Stimulated activated CD8-positive, alpha-beta memory T cell treated with anti-CD3 and anti-CD28 coated beads, Interleukin-15, amount 100 ng/mL, for 48 hours (primary cell): ENCODE measurements around the gene ZNF384.

Experiments used
- DNase-seq, 2 donors: peaks; one replicate each; pipeline ENCODE4 v3.0.0-alpha.2; 2020; ENCODE audit warnings: low read depth in 2 of 2

Gene ZNF384

GRCh38 chr12:6699259-6699988 lies 10.2 kb upstream of the ZNF384 start:
- DNase-seq: no peak

- DNase-seq: no peak
Measured at GRCh38 chr12:6698352-6699046, 9.3 kb upstream of the ZNF384 start.

DNA sequence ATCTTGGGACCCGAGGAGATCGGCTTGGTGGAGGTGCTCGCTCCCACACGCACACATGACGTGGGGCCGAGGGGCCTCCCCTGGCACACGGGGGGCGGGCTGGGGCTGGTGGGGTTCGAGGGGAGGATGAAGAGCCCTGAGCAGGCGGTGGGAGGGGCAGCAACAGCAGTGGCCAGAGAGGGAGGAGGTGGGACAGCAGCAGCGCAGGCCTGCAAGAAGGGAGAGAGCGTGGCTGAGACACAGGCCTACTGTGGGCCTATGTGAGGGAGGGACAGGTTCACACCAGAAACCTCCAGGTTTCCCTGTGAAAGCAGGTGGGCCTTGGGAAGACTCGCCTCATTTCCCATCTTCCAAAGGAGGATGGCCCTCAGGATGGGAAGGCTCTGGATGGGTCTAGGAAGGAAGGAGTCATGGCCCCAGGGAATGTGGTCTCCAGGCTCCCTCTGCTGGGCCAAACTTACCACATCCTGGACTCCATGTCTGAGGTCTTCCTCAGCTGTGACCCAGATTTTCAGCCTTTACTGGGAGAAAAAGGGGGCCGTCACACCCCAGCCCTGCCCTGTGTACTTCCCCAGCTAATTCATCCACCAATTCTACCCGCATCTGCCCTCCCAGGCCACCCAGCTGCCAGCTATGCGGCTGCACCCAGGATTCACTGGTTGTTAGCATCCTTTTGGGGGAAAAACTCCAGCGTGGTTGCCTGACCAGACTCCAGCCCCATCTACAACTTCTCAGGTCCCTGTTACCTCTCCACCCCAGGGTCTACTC lies 8.6 kb upstream of the ZNF384 start:
- no peak for DNase-seq

DNA sequence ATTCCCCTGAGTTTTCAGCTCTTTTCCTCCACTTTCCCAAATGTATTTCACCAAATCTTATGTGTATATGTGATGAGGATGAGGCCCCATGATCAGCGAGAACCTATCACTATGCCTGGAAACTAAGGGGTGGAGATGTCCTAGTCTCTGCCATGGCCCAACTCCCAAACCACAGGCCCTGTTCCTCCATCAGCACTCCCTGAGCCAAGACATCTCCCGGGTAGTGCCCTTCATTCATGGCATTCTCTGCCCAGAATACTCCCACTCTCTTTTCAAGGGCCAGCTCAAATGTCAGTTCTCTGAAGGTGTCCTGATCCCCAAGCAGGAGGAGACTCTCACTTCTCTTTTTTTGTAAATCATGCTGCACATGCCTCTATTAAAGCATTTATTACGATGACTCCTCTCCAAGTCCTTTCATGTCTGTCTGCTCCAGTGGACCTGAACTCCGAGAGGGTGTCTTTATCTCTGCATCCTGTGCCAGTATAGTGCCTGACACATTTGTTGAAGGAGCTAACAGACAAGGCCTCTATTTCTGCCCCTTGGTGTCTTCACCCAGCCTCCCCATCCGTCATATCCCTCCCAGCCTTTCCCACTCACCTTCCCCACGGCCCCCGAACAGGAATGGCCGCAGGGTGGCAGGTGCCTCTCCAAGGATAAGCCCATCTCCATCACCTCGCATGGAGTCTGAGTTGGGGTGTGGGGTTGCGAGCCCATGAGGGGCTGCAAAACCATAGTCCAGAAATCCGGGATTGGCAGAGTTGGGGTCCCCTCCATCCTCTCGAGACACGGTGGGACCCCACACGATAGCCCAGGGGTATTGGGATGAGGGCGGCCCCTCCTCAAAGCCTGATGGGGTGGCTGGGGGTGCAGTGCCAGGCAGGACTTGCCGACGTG lies 7.8 kb upstream of the ZNF384 start:
- DNase-seq: no peak

DNA sequence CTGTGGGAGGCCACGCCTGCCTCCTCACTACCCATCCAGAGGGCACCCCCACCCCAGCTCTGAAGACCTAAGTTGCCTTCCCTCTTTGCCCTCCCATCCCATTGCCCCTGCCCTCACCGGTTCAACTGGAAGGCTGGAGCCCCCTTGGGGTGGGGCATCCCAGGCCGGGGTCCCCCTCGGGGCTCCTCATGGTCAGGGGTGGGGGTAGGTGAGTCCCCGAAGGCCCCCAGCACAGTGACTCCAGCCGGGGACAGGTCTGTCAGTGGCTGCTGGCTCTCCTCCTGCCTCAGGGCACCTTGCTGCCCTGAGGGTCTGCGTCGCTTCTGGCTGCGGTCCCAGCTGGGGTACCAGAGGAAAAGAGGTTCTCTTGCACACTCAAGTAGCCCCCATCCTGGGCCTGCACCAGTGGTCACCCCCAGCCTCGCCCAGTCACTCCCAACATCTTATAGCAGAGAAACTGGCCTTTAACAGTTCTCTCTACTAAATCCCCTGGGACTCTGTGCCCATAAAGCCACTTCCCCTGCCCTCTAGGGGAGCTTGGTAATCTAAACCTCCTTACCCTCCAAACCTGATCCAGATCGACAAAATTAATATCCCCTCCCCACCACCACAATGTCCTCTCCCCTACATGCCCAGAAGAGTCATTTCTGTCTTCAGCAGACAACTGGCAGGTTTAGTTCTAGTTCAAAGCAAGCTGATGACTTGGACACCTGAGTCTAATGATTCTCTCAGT lies 6.3 kb upstream of the ZNF384 start:
- no peak for DNase-seq

GRCh38 chr12:6694701-6695100 lies 5.5 kb upstream of the ZNF384 start:
- DNase-seq: no peak

DNA sequence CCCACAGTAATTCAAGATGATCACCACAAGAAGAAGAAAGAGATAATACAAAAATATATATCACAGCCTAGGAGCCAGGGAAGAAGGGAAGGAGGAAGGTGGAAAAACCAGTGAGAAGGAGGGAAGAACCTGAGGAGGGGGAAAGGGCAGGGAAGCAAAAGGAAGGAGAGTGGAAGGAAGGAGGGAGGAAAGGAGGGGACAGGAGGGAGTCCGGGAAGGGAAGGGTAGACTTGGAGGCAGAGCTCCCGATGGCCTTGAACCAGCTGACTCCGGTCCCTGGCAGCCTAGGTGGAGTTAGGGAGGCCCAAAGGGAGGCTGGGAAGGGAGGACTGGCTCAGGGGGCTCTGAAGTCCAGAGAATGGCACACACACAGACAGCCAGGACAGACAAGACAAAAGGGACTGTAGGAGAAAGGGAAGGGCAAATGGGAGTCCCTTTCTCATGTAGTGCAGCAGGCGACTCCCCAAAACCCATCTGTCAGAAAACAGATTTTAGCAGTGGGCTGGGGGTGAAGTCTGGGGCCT lies 4.7 kb upstream of the ZNF384 start:
- no peak for DNase-seq

GRCh38 chr12:6692888-6693287 lies 3.7 kb upstream of the ZNF384 start:
- DNase-seq: no peak

GRCh38 chr12:6691473-6691872 lies 2.3 kb upstream of the ZNF384 start:
- no peak for DNase-seq

DNA sequence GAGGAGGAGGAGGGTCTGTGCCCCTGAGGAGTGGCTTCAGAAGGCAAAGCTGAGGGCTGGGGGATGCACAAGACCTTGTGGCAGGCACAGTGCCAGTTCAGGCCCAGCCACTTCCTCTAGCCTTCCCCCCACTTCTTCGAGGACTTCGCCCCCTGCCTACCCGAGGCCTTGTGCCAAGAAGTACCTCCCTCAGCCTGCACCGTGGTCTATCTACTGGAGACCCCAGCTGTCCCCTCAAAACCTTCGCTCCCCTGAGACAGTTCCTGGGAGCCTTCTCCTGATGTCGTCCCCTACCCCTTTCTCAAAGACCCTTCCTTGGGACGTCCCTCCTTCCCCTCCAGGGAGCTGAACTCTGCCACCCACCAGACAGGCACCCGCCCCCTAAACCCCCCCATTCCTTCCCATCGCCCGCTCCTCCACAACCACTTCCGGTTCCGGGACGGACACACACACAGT lies 604 bp downstream of the ZNF384 start:
- no peak for DNase-seq

DNA sequence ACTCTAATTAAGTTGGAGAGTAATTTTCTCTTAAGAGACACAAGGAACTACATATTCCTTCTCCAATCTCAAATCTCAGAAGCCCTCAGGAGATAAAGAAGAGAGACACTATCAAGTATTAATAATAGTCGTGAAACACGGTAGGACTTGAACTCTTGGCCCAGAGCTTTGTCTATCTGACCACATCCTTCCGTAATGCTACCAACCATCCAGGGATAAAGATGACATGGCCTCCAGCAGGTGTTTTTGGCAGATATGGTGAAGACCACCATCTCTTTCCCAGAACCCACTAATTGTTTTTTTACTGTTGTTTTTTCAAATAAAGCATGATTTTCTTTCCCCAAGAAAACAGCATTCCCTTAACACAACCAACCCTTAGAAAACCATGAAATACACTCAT lies 3.4 kb downstream of the ZNF384 start:
- DNase-seq: no peak

- DNase-seq: peak in 1 of 2 donors; percentile 17
Measured at GRCh38 chr12:6684609-6685008, 4.6 kb downstream of the ZNF384 start.

DNA sequence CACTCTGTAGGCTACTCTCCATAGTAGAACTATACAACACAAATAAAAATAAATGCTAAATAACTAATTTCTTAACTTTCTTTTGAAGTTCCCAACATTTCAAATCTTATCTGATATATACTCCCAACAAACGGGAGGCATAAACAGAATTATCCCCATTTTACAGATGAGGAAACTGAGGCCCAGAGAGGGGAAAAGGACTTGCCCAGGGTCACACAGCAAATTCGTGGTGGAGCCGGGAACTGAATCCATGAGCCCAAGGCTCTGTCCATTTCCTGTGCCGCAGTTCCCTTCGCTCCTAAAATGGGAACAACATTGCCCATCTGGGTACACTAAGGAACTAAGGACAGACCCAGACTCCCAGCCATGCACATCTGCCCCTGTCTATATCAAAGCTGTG lies 12.2 kb downstream of the ZNF384 start:
- no peak for DNase-seq

DNA sequence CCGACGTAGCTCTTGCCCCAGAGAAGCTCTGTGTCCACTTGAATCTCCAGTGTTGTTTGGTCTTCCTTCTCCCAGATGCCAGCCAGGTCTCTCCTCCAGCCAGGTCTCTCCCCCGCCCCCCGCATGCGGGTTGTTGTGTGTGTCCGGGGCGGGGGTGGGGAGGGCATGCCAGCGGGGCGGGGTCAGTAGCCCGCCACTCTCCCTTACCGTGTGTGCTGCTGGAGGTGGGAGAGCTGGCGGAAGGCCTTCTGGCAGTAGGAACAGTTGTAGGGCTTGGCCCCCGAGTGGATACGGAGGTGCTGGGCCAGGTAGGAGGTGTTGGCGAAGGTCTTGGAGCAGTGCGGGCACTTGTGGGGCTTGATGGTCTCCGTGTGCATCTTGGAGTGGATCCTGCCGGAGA lies 17.0 kb downstream of the ZNF384 start:
- DNase-seq: no peak

GRCh38 chr12:6667559-6668210 lies 21.5 kb downstream of the ZNF384 start:
- DNase-seq: no peak

- DNase-seq: no peak
Measured at GRCh38 chr12:6666211-6666610, 23.0 kb downstream of the ZNF384 start.

GRCh38 chr12:6664902-6665301 lies 24.3 kb downstream of the ZNF384 start:
- no peak for DNase-seq

DNA sequence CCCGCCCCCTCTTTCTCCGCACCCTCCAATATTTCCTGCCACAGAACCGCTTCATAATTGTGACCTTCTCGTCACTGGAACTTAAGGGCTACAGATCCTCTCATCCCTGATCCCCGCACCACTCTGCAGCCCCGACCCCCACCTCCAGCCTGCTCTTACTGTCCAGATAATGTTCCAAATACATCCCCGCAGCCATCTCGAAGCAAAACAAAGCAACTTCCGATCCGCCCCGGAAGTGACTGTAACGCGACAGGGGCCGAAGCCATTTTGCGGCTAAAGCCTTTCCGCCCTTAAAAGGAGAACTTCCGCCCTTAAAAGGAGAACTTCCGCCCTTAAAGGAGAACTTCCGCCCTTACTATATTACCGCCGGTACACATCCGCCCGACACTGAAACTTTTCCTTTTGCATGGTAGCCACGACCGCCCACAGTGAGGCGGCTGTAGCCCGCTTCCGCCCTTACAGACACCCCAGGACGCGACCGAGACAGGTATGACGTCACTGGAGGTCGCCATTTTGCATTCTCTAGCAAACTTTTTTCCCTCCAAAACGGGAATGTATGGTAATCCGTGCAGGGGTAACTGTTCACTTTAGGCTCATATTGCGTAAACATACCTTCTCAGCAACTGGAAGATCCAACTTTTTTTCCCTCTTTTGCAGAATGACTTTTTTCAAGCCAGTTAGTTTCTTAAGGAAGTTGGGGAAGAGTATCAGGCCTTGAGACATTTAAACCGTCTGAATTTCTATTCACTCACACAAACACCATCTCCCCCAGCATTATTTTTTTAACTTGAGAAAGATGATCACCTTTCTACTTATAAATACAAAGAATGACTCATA lies 26.1 kb downstream of the ZNF384 start, which contains the start of gene ING4:
Gene ING4, minus strand, starts transcription at position 214 of the 837 bp plus-strand sequence. Its CDS starts 18 bp downstream, at position 196.
- DNase-seq: peak; percentile 93 to 94

- no peak for DNase-seq
Measured at GRCh38 chr12:6662602-6662905, 26.6 kb downstream of the ZNF384 start.
